Colon (tissue), 2 donors: ENCODE measurements around the gene DEDD2.

Source experiments
- FAIRE-seq: peaks from 2 replicates; lab custom pipeline; 2012; peaks lifted over from hg19 to GRCh38; lab: Jason Lieb, UNC
- donor health status: control.
- donor health status: control.

Gene DEDD2

DNA sequence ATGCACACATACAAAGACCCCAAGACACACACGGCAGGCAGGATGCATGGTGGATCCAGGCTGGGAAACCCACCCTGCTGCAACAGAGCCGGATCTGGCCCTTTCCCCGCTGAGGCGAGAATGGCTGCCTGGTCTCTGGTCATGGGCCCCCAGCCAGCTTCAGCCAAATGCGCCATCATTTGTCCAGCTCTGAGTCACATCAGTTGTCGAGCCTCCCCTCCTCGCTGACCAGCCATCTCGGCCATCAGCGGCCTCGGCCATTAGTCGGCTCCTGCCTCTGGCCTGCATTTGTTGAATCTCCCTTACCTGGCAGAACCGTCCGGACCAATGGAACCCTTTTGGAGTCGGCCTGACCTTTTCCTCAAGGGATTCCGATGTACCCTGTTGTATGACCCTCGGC lies 46.8 kb downstream of the DEDD2 start:
- FAIRE-seq: no peak

DNA sequence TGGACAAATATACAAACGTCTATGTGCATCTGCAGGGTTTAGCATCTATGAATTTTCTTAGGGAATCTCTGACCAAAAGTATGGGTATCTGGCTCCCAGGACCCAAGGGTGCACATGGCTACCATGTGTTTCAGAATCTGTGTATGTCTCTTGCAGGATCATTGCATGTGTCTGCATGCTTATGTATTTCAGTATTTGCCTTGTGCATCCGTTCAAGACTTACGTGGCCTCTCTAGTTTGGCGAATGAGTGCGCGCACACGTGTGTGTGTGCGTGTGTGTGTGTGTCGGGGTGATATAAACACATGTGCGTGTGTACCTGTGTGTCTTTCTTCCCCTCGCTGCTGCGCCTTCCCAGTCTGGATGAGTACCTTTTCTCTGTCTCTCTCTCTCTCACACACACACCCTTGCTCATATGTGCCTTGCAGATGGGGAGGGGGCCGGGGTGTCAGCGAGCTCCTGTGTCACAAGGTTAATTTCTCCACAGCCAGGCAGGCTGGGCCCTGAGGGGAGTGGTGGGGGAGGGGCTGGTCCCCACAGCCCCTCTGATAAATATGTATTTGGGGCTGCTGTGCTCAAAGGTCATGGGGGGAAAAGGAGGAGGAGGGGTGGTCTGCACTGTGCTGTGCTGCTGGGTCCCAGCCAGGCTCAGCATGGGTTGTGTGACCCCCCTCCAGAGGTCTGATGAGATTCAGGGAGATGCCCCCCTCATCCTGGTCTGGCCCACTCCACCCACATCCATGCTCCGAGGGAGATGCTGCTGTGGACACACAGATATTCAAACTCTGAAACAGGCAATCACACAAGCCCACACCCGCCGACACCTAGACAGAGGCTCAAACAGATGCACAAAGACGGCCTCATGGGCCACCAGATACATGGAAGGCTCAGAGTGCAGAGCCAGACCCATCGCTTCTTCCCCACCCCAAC lies 47.7 kb downstream of the DEDD2 start:
- FAIRE-seq: no peak

DNA sequence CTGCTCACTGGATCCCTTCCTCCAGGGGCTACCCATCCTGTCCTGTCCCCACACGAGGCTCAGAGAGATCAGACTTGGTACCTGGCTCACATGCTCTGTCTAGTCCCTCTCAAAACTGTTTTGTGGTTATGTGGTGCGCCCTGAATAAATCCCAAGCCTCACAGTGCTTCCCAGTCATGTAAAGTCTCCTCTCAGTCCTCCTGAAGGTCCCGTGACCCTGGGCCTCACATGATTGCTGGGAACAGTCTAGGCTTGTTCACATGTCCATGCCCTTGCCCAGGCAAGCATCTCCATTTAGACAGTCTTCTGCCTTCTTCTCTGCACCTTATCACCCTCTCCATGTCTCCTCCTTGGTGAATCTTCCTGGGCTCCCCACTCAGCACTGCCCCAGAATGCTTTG lies 49.3 kb downstream of the DEDD2 start:
- FAIRE-seq: no peak

DNA sequence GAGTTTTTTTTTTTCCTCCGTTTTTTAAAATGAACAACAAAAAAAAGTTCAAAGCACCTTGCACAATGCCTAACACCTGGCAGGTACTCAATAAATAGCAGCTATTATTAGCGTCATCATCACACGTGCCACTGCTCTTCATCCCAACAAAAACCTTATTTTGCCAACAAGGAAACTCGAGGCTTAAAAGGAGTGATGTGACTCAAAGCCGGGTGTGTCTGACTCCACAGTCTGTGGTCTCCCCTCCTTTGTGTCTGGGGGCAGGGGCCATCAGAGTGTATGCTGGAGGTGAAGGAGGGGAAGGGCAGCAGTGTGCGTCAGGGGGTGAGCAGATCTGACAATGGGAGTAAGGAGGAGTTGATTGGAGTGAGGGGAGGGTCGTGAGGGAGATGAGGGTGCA lies 51.2 kb downstream of the DEDD2 start:
- FAIRE-seq: no peak

DNA sequence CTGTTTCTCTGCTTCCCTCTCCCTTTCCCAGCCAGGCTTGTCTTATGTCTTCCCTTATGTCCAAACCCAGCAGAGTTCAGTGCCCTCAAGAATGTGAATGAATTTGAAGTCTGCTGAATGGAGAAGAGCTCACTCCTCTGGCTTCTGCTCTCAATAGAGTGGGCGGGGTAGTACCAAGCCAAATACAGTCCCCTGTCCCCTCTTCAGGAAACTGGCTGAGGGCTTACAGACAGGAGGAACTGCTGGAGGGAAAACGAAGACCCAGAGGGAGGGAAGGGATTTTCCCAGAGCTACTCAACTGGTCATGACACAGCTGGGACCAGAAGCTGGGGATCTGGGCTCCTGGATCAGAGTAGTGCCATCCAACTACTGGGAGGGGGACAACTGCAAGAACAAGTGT lies 52.3 kb downstream of the DEDD2 start:
- no peak for FAIRE-seq

DNA sequence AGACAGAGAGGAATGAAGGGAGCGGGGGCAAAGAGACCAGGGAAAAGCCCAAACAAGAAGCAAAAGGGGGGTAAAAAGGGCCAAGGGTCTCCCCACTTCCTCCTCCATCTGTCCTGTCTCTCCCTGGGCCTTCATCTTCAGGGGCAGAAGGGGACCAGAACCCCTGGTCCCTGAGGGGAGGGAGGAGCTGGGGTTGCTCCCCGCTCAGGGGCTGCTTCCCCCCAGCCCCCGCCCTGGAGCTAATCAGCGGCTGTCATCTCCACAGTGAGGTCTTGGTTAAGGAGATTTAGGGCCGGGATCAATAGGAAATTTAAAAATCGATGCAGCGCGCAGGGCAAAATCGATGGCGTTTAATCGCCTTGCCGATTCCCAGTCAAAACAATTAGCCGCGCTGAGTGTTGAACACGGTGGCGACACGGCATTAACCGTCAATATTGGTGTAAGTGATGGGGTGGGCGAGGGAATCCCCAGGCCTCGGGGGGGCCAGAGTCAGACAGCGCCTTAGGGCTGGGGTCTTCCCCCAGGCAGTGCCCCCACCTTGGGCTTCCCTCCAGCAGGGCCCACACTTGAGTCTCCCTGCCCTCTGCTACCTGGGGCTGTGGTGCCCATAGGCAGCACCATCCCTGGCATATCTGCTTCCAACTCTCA lies 55.7 kb downstream of the DEDD2 start:
- FAIRE-seq: no peak

DNA sequence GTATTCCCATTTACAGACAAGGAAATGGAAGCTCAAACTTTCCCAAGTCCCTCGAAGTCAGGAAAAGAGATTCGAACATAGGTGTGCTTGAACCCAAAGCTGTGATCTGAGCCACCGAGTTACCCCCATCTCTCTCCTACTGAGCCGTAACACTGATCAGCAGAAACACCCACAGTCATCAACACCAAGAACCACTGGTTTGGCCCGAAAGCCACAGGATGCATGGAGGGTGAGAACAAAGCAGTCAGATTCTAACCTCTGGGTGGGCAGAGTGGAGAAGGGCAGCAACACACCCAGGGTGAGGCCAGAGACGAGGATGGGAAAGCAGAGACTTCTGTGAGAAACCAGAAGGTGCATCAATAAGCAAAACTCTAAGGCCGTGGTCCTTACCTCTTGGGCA lies 57.5 kb downstream of the DEDD2 start:
- no peak for FAIRE-seq

DNA sequence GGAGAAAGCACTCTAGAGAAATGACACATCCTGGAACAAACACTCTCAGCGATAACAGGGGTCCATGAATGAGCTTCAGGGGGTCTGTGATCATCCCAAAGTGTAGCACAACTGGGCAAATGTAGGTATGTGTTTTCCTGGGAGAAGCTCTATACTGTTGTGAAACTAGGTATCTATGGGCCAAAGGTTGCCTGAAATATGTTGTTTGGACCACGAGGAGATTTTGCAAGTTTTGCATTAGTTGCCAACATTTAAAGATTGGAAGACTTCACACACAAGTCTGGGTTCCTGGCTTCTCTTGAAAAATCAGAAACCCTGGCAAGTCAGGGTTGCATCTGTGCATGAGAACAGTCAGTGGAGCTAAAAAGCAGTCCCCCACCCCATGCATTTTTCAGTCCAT lies 58.6 kb downstream of the DEDD2 start:
- FAIRE-seq: no peak

DNA sequence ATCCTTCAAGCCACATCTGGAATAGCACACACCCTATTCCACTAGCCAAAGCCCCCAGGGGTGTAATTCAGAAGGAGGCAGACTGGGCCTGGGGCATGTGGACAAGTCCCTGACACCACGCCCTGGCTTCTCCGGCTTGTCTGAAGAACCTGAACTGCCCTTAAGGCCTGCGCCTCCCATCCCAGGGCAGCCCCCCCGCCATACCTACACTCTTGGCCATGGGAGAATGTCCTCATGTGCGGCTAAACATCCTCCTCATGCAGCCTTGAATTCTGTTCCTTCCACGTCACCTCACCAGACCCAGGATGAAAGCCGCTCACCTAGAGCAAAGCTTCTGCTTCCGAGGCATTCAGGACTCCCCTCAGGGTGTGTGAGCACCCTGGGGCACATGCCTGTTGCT lies 60.9 kb downstream of the DEDD2 start:
- FAIRE-seq: no peak

DNA sequence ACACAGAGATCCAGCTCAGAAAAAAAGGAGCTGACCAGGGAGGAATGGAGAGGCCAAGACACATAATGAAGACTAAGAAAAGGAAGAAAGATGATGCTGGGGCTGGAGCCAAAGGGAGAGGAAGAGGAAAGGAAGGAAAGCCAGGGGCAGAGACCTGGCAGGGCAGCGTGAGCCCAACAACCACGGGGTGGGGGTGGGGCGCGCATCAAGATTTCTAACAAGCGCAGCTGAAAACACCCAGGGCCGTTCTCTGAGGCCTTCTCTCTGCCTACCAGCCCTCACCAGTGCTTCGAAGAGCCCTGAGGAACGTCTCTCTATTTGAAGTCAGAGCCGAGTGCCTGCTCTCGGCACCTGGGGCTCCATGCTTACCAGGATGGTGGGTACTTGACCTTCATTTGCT lies 61.7 kb downstream of the DEDD2 start:
- FAIRE-seq: no peak

DNA sequence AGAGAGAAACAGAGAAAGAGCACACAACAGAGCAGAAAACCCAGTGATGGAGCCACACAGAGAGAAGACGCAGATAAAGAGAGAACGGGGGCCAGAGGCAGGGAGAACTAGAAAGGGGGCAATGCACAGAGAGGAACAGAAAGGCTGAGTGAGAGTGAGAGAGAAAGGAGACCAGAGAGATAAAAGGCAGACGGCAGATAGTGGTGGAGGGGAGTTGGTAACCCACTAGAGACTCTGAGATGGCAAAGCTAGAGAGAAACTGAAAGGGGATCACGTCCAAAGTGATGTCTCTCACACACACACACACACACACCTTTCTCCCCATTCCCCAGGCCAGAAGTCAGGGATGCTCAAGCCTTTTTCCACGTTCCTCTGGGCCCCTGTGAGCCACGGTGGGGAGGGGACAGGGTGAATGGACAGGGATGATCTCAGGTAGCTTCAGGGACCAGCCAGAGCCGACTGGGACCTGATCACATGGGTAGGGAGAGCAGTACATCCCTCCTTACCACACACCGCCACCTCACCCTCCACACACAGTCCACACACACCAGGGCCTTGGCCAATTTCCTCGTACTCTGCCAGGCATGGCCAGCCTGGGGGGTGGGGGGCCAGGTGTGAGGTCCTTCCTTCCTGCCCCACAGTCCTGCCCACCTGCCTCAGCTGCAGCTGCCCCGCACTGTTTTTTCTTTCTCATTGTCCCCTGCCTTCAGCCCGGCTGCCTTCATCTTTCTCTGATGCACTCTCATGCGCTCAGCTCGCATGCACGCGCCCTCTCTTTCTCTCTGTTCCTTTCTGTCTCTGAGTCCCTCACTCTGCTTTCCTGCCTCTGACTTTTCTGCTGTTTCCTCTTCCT lies 62.8 kb downstream of the DEDD2 start:
- no peak for FAIRE-seq

DNA sequence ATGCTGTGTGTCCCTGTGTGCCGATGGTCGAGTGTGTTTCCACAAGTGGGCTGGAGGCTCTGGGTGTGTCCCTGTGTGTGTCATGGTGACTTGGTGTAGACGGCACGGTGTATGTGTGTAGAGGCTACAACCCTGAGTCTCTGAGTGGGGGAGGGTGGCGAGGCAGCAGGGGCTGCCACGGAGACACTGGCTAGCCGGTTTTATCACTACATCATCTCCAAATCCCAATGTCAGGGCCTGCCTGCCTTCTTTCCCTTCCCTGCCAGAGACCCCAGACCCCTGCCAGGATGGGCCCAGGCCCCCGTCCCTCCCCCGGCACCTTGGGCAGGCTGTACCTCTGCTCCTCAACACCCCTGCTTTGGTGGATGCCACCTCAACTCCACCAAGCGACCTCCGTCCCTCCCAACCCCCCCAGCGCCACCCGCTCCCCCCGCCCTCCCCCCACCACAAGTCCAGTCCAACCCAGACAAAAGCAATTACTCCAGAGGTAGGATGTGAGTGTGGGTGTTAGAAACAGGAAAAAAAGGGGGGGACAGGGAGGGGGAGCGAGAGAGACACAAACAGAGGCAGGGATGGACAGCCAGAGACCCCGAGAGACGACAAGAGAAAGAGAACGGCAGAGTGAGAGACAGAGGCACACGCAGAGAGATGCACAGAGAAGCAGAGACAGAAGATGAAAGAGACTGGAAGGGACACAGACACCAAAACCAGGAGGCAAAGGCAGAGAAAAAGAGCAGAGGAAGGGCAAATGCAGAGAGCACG lies 63.6 kb downstream of the DEDD2 start:
- FAIRE-seq: no peak

DNA sequence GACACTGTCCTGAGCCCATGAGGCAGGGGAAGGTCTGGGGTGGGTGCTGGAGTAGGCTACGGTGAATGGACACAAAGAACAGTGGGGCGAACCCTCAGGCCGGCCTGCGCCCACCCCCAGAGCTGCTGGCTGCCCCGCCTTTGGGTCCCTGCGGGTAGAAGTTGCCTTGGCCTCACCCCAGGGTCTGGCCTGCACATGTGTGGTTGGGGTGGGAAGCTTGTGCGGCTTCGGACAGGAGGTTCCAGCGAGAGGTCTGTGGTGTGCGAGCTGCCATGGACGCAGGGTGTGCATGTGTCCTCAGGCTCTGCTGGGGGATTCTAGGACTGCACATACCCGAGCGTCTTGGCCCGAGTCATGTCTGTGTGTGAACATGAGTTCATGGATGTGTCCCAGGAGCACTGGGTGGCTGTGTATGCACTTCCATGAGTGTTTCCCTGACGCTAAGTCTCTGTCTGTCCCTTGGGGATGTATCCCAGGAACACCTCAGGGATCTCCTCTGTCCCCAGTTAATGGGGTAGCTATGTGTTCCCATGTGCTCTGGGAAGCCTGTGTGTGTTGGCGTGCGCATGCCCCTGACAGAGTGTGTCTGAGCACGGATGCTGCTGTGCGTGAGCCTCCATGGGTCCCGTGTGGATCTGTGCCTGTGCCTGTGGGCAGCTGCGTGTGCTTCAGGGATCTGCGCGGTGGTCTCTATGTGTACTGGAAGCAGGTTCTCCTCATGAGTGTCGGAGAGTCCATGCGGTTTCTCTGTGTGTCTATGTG lies 64.4 kb downstream of the DEDD2 start:
- no peak for FAIRE-seq

DNA sequence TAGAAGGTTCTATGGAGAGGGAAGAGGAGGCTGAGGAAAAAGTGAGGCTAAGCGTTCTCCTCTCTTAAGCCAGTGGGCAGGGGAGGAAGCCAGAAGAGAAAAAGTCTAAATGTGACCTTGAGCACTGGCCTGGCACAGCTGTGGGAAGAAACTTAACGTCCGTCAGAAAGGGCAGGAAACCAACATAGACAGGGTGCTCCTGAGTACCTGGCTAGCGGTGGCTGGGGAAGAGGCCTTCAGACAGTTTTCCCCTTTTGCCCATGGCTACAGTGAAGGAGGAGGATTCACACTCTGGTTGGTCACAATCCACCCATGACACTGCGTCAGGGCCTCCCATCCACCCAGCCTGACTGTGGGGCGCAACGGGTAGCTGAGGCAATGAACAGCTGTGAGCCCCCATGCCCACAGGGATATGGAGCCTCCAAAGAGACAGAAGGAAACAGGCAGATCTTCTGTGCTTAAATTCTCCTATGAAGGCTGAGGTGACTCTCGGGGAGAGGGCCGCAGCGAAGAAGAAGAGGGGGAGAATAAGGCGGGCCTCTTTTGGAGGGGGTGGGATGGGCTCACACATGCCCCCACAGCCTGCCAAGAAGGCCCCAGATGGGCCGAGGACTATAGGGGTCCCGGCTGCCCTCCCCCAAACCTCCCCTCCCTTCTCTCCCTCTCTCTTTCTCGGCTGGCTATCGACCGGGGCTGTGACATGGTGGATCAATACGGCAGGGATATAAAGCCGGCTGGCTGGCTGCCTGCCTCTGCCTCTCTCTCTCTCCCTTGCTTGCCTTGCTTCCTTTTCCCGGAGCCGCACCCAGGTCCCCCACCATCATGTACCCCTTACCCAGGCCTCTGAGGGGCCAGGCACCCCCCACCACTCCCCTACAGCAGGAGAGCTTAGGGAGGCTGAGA lies 65.4 kb downstream of the DEDD2 start:
- no peak for FAIRE-seq

DNA sequence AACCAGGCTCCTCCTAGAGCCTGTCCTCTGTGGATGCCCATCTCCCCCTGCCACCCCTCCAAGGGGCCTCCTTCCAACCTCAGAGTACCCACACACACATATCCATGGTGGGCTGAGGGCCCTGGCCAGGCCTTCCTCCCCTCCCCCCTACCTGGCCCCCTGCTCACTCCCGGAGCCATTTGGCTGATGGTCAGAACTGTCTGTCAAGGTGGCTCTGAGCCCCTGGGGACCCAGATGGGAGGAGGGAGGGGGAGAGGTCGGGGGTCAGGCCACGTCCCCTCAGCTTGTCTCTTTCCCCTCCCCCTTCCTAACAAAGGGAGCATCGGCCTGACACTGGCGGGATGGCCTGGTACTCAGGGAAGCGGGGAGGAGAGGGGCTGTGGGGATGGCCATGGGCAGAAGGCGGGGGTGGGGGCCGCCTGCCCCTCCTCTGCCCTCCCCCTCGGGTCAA lies 66.5 kb downstream of the DEDD2 start:
- FAIRE-seq: no peak

DNA sequence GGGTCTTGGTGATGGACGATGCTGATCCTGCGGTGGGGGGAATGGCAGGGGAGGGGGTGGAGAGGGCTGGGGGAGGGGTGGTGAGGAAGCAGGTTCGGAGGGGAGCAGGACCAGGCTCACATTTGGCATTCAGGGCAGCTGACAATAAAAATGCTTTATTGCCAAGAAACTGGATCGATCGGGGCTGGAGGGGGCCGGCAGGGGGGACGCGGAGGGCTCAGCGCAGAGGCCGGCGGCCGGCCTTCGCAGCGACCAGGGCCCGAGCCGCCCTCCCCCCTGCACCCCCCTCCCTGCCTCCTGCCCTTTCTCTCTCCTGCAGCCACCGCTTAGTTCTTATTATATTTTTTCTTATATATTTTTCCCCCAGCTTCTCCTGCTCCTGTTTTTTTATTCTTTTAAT lies 67.1 kb downstream of the DEDD2 start:
- no peak for FAIRE-seq

DNA sequence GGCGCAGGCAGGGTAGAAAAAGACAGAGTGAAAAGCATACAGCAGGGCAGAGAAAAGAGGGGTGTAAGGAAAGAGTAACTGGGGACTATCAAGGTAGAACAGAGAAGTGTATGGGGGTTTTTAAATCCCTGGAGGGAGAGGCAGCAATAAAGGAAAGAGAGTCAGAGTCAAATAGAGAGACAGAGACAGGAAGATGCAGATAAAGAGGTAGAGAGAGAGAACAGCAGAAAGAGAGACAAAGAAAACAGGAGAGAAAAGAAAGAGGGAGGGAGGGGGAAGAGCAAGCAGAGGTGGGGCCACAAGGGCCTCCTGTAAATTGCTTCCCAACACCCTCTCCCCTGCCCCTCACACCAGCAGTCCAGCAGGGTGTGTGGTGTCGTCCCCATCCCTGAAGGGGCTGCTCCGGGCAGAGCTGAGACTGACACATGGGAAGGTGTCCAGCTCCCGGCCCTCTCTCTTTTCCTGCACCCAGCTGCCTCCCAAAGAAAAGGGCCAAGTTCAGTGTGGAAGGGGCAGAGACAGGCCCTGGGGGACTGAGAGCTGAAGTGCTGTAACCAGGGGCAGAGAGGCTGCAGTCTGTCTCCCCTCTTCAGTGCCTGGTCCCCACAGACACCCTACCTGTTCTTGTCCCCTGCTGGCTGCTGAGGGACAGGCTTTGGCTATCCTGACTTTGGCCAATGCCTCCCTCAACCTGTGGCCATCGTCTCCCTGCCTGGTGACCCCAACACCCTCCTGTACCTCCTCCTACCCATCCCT lies 67.9 kb downstream of the DEDD2 start:
- no peak for FAIRE-seq
